ENCODE data around the gene ADCYAP1R1. TPM values are rescaled to one million over a fixed set of nuclear protein-coding genes. Genes with fewer than 3 reads are reported as not detected.
A peak's percentile ranks its signal among the peaks of the same experiment; 100 is the strongest.

The ADCYAP1R1 gene
- total RNA-seq, 1 donor from 2014 or later, result 39.3 TPM

- no peaks in the 10 kb centered on the region for H3K9me3 Mint-ChIP-seq (ENCODE audit: unreplicated experiment)
- no peak overlapping the region for H3K27ac Mint-ChIP-seq (ENCODE audit: unreplicated experiment)
- no peak for DNase-seq (ENCODE audit: low spot score)
- H3K27me3 Mint-ChIP-seq (ENCODE audit: unreplicated experiment), result peaks cover 3% of the 10 kb centered on the region
- TF ChIP-seq CTCF (IDR thresholded peaks at IDR 0.05; ENCODE audit: unreplicated experiment), result no peak
- H3K4me3 Mint-ChIP-seq (ENCODE audit: unreplicated experiment), result no peak overlapping the region
- H3K36me3 Mint-ChIP-seq (ENCODE audit: low read depth, unreplicated experiment), result peaks cover 10% of the 10 kb centered on the region
- H3K4me1 Mint-ChIP-seq (ENCODE audit: unreplicated experiment), result no peaks in the 10 kb centered on the region
These were observed 16.0 kb downstream of the ADCYAP1R1 start for GRCh38 chr7:31068006-31068675.

- Mint-ChIP-seq H3K36me3 (ENCODE audit: low read depth, unreplicated experiment) (peaks cover 10% of the 10 kb centered on the region), H3K27me3 (ENCODE audit: unreplicated experiment) (peaks cover 5% of the 10 kb centered on the region), H3K27ac (ENCODE audit: unreplicated experiment) (no peak overlapping the region), H3K4me3 (ENCODE audit: unreplicated experiment) (no peak overlapping the region), H3K4me1 (ENCODE audit: unreplicated experiment) (no peaks in the 10 kb centered on the region), H3K9me3 (ENCODE audit: unreplicated experiment) (no peaks in the 10 kb centered on the region)
- no peak for TF ChIP-seq CTCF (IDR thresholded peaks at IDR 0.05; ENCODE audit: unreplicated experiment)
- DNase-seq (ENCODE audit: low spot score), result no peak
These were observed 17.9 kb downstream of the ADCYAP1R1 start for GRCh38 chr7:31069860-31070555.

- TF ChIP-seq CTCF (IDR thresholded peaks at IDR 0.05; ENCODE audit: unreplicated experiment), result no peak
- DNase-seq (ENCODE audit: low spot score), result no peak
- Mint-ChIP-seq H3K9me3 (ENCODE audit: unreplicated experiment) (no peaks in the 10 kb centered on the region), H3K36me3 (ENCODE audit: low read depth, unreplicated experiment) (peaks cover 20% of the 10 kb centered on the region), H3K4me3 (ENCODE audit: unreplicated experiment) (no peak overlapping the region), H3K4me1 (ENCODE audit: unreplicated experiment) (no peaks in the 10 kb centered on the region), H3K27ac (ENCODE audit: unreplicated experiment) (peak overlapping the region; percentile 23), H3K27me3 (ENCODE audit: unreplicated experiment) (peaks cover 8% of the 10 kb centered on the region)
These were observed 19.0 kb downstream of the ADCYAP1R1 start for GRCh38 chr7:31070991-31071644.

- TF ChIP-seq CTCF (IDR thresholded peaks at IDR 0.05; ENCODE audit: unreplicated experiment), result no peak
- H3K27me3 Mint-ChIP-seq (ENCODE audit: unreplicated experiment), result peaks cover 8% of the 10 kb centered on the region
- peaks cover 20% of the 10 kb centered on the region for H3K36me3 Mint-ChIP-seq (ENCODE audit: low read depth, unreplicated experiment)
- H3K9me3 Mint-ChIP-seq (ENCODE audit: unreplicated experiment), result no peaks in the 10 kb centered on the region
- no peak overlapping the region for H3K4me3 Mint-ChIP-seq (ENCODE audit: unreplicated experiment)
- no peaks in the 10 kb centered on the region for H3K4me1 Mint-ChIP-seq (ENCODE audit: unreplicated experiment)
- peak overlapping the region; percentile 23 for H3K27ac Mint-ChIP-seq (ENCODE audit: unreplicated experiment)
- no peak for DNase-seq (ENCODE audit: low spot score)
These were observed 19.5 kb downstream of the ADCYAP1R1 start for GRCh38 chr7:31071645-31072029.

All from endothelial cell (in vitro differentiated cells).